PFSK-1 (cell line): ENCODE results near the gene LYPD6.

Experiments used
- POLR2AphosphoS5 ChIP-seq: IDR thresholded peaks from 2 replicates; pipeline ENCODE4 v1.6.1; 2012; ENCODE audit warnings: low read depth, mild to moderate bottlenecking, control low read depth, low read length, moderate library complexity
- SIN3A ChIP-seq: IDR thresholded peaks from 2 replicates; pipeline ENCODE4 v1.6.1; 2012; ENCODE audit warnings: mild to moderate bottlenecking, low read length, moderate library complexity, borderline replicate concordance; ENCODE audit not compliant: insufficient read depth

GRCh38 chr2:149451417-149452165 lies 121.2 kb downstream of the LYPD6 start:
- TF ChIP-seq SIN3A (no peak), POLR2AphosphoS5 (no peak)
